GM19238 (cell line): ENCODE data around the gene CLIP2.

Source experiments
- DNase-seq: peaks from one replicate; pipeline ENCODE4 v3.0.0; 2011; ENCODE audit warnings: low spot score; ENCODE audit not compliant: insufficient read length

Gene CLIP2

GRCh38 chr7:74271742-74272141 is 17.5 kb upstream of the CLIP2 start:
- no peak for DNase-seq

- peak; percentile 91 for DNase-seq
Measured at GRCh38 chr7:74272305-74273038, 16.7 kb upstream of the CLIP2 start.

- DNase-seq = no peak
Measured at GRCh38 chr7:74275401-74275881, 13.8 kb upstream of the CLIP2 start.

- no peak for DNase-seq
Measured at GRCh38 chr7:74277636-74278035, 11.6 kb upstream of the CLIP2 start.

- DNase-seq = no peak
Measured at GRCh38 chr7:74280985-74281384, 8.2 kb upstream of the CLIP2 start.

GRCh38 chr7:74282748-74283459 is 6.3 kb upstream of the CLIP2 start:
- DNase-seq = no peak

- DNase-seq = no peak
Measured at GRCh38 chr7:74283858-74284447, 5.3 kb upstream of the CLIP2 start.

- peak; percentile 48 for DNase-seq
Measured at GRCh38 chr7:74284781-74285259, 4.4 kb upstream of the CLIP2 start.

GRCh38 chr7:74286131-74286530 is 3.1 kb upstream of the CLIP2 start:
- DNase-seq = no peak

- DNase-seq = no peak
Measured at GRCh38 chr7:74287303-74288033, 1.7 kb upstream of the CLIP2 start.

- DNase-seq = no peak
Measured at GRCh38 chr7:74288034-74288881, 949 bp upstream of the CLIP2 start.

- peak; percentile 40 for DNase-seq
Measured at GRCh38 chr7:74289659-74290552, 699 bp downstream of the CLIP2 start.

GRCh38 chr7:74290553-74290950 is 1.3 kb downstream of the CLIP2 start:
- no peak for DNase-seq

GRCh38 chr7:74290981-74291441 is 1.8 kb downstream of the CLIP2 start:
- DNase-seq = no peak

- no peak for DNase-seq
Measured at GRCh38 chr7:74291535-74291934, 2.3 kb downstream of the CLIP2 start.

- DNase-seq = no peak
Measured at GRCh38 chr7:74292757-74293576, 3.8 kb downstream of the CLIP2 start.

GRCh38 chr7:74293577-74293908 is 4.3 kb downstream of the CLIP2 start:
- no peak for DNase-seq

- no peak for DNase-seq
Measured at GRCh38 chr7:74294191-74294998, 5.2 kb downstream of the CLIP2 start.
